Activated naive CD4-positive, alpha-beta T cell treated with anti-CD3 and anti-CD28 coated beads, Interleukin-2, amount 50 U/mL, for 24 hours (primary cell): Measurements from ENCODE around the gene CDC14A.

Source experiments
- H3K27ac Mint-ChIP-seq: one replicate; pipeline ENCODE4 v1.8.0; 2021; ENCODE audit warnings: mild to moderate bottlenecking, mixed read lengths
- H3K27me3 Mint-ChIP-seq: one replicate; pipeline ENCODE4 v1.8.0; 2021; ENCODE audit warnings: mixed read lengths
- H3K36me3 Mint-ChIP-seq: one replicate; pipeline ENCODE4 v1.8.0; 2021; ENCODE audit warnings: mixed read lengths
- H3K4me1 Mint-ChIP-seq: one replicate; pipeline ENCODE4 v1.8.0; 2021; ENCODE audit warnings: mixed read lengths
- H3K4me3 Mint-ChIP-seq: one replicate; pipeline ENCODE4 v1.8.0; 2021; ENCODE audit warnings: mild to moderate bottlenecking, mixed read lengths
- H3K9me3 Mint-ChIP-seq: one replicate; pipeline ENCODE4 v1.8.0; 2021; ENCODE audit warnings: mixed read lengths

Gene CDC14A

GRCh38 chr1:100458661-100459357 lies 106.5 kb downstream of the CDC14A start:
- Mint-ChIP-seq H3K27me3 (no peaks in the 10 kb centered on the region), H3K36me3 (peaks cover 8% of the 10 kb centered on the region), H3K9me3 (no peaks in the 10 kb centered on the region)

GRCh38 chr1:100459358-100460114 lies 107.2 kb downstream of the CDC14A start:
- no peak overlapping the region for H3K4me3 Mint-ChIP-seq

More at GRCh38 chr1:100458661-100459357, 106.5 kb downstream of the CDC14A start:
- Mint-ChIP-seq H3K4me3 (no peak overlapping the region), H3K4me1 (peaks cover 61% of the 10 kb centered on the region), H3K27ac (peak overlapping the region; percentile 31)

GRCh38 chr1:100461222-100461621 lies 108.9 kb downstream of the CDC14A start:
- Mint-ChIP-seq H3K27ac (no peak overlapping the region), H3K4me1 (peaks cover 46% of the 10 kb centered on the region), H3K27me3 (no peaks in the 10 kb centered on the region), H3K36me3 (peaks cover 9% of the 10 kb centered on the region), H3K9me3 (no peaks in the 10 kb centered on the region), H3K4me3 (no peak overlapping the region)

More at GRCh38 chr1:100459358-100460114, 107.2 kb downstream of the CDC14A start:
- Mint-ChIP-seq H3K36me3 (peaks cover 10% of the 10 kb centered on the region), H3K4me1 (peaks cover 61% of the 10 kb centered on the region), H3K27me3 (no peaks in the 10 kb centered on the region), H3K27ac (peak overlapping the region; percentile 31), H3K9me3 (no peaks in the 10 kb centered on the region)

- no peaks in the 10 kb centered on the region for H3K9me3 Mint-ChIP-seq
- H3K27ac Mint-ChIP-seq, result no peak overlapping the region
- H3K4me1 Mint-ChIP-seq, result peaks cover 43% of the 10 kb centered on the region
- no peaks in the 10 kb centered on the region for H3K27me3 Mint-ChIP-seq
- H3K4me3 Mint-ChIP-seq, result no peak overlapping the region
- peaks cover 10% of the 10 kb centered on the region for H3K36me3 Mint-ChIP-seq
These were observed 110.2 kb downstream of the CDC14A start for GRCh38 chr1:100462326-100463025.

- Mint-ChIP-seq H3K27me3 (no peaks in the 10 kb centered on the region), H3K4me1 (peaks cover 44% of the 10 kb centered on the region), H3K27ac (peak overlapping the region; percentile 90), H3K4me3 (peak overlapping the region; percentile 58), H3K9me3 (no peaks in the 10 kb centered on the region), H3K36me3 (peaks cover 19% of the 10 kb centered on the region)
These were observed 111.6 kb downstream of the CDC14A start for GRCh38 chr1:100463791-100464424.

- Mint-ChIP-seq H3K36me3 (peaks cover 23% of the 10 kb centered on the region), H3K27ac (no peak overlapping the region), H3K9me3 (no peaks in the 10 kb centered on the region), H3K27me3 (no peaks in the 10 kb centered on the region), H3K4me1 (peaks cover 39% of the 10 kb centered on the region), H3K4me3 (no peak overlapping the region)
These were observed 117.3 kb downstream of the CDC14A start for GRCh38 chr1:100469578-100469977.

- no peaks in the 10 kb centered on the region for H3K27me3 Mint-ChIP-seq
- H3K4me3 Mint-ChIP-seq, result no peak overlapping the region
- peaks cover 14% of the 10 kb centered on the region for H3K36me3 Mint-ChIP-seq
- H3K9me3 Mint-ChIP-seq, result no peaks in the 10 kb centered on the region
- H3K4me1 Mint-ChIP-seq, result peaks cover 31% of the 10 kb centered on the region
- H3K27ac Mint-ChIP-seq, result peak overlapping the region; percentile 79
These were observed 122.5 kb downstream of the CDC14A start for GRCh38 chr1:100474834-100475233.

- Mint-ChIP-seq H3K4me1 (peaks cover 37% of the 10 kb centered on the region), H3K9me3 (no peaks in the 10 kb centered on the region), H3K27me3 (no peaks in the 10 kb centered on the region), H3K4me3 (no peak overlapping the region), H3K36me3 (peaks cover 23% of the 10 kb centered on the region), H3K27ac (no peak overlapping the region)
These were observed 124.5 kb downstream of the CDC14A start for GRCh38 chr1:100476735-100477290.

- Mint-ChIP-seq H3K9me3 (no peaks in the 10 kb centered on the region), H3K27ac (no peak overlapping the region), H3K4me1 (peaks cover 28% of the 10 kb centered on the region), H3K36me3 (peaks cover 30% of the 10 kb centered on the region), H3K27me3 (no peaks in the 10 kb centered on the region), H3K4me3 (no peak overlapping the region)
These were observed 126.5 kb downstream of the CDC14A start for GRCh38 chr1:100478816-100479215.

- H3K4me3 Mint-ChIP-seq, result no peak overlapping the region
- no peaks in the 10 kb centered on the region for H3K27me3 Mint-ChIP-seq
- H3K27ac Mint-ChIP-seq, result peak overlapping the region; percentile 38
- H3K36me3 Mint-ChIP-seq, result peaks cover 28% of the 10 kb centered on the region
- H3K9me3 Mint-ChIP-seq, result no peaks in the 10 kb centered on the region
- H3K4me1 Mint-ChIP-seq, result peaks cover 20% of the 10 kb centered on the region
These were observed 127.5 kb downstream of the CDC14A start for GRCh38 chr1:100479620-100480338.

GRCh38 chr1:100481303-100481702 lies 129.0 kb downstream of the CDC14A start:
- peaks cover 26% of the 10 kb centered on the region for H3K36me3 Mint-ChIP-seq
- H3K27ac Mint-ChIP-seq, result peak overlapping the region; percentile 83
- H3K27me3 Mint-ChIP-seq, result no peaks in the 10 kb centered on the region
- H3K4me1 Mint-ChIP-seq, result peaks cover 14% of the 10 kb centered on the region
- no peak overlapping the region for H3K4me3 Mint-ChIP-seq
- H3K9me3 Mint-ChIP-seq, result no peaks in the 10 kb centered on the region

GRCh38 chr1:100482167-100482566 lies 129.9 kb downstream of the CDC14A start:
- Mint-ChIP-seq H3K4me1 (peaks cover 10% of the 10 kb centered on the region), H3K4me3 (no peak overlapping the region), H3K9me3 (no peaks in the 10 kb centered on the region), H3K27me3 (no peaks in the 10 kb centered on the region), H3K36me3 (peaks cover 27% of the 10 kb centered on the region), H3K27ac (no peak overlapping the region)

GRCh38 chr1:100482748-100483147 lies 130.4 kb downstream of the CDC14A start:
- peaks cover 10% of the 10 kb centered on the region for H3K4me1 Mint-ChIP-seq
- no peak overlapping the region for H3K4me3 Mint-ChIP-seq
- H3K27ac Mint-ChIP-seq, result no peak overlapping the region
- H3K9me3 Mint-ChIP-seq, result no peaks in the 10 kb centered on the region
- no peaks in the 10 kb centered on the region for H3K27me3 Mint-ChIP-seq
- H3K36me3 Mint-ChIP-seq, result peaks cover 25% of the 10 kb centered on the region

GRCh38 chr1:100483230-100483629 lies 130.9 kb downstream of the CDC14A start:
- peaks cover 25% of the 10 kb centered on the region for H3K36me3 Mint-ChIP-seq
- H3K27ac Mint-ChIP-seq, result no peak overlapping the region
- no peak overlapping the region for H3K4me3 Mint-ChIP-seq
- no peaks in the 10 kb centered on the region for H3K9me3 Mint-ChIP-seq
- no peaks in the 10 kb centered on the region for H3K27me3 Mint-ChIP-seq
- H3K4me1 Mint-ChIP-seq, result peaks cover 10% of the 10 kb centered on the region

GRCh38 chr1:100485855-100486258 lies 133.6 kb downstream of the CDC14A start:
- H3K27ac Mint-ChIP-seq, result no peak overlapping the region
- no peaks in the 10 kb centered on the region for H3K27me3 Mint-ChIP-seq

More at GRCh38 chr1:100485855-100486258, 133.6 kb downstream of the CDC14A start:
- Mint-ChIP-seq H3K36me3 (peaks cover 20% of the 10 kb centered on the region), H3K9me3 (no peaks in the 10 kb centered on the region), H3K4me3 (no peak overlapping the region), H3K4me1 (peaks cover 3% of the 10 kb centered on the region)
